ENCODE results near the gene IRAK3.

- TF ChIP-seq, protein P1, sequence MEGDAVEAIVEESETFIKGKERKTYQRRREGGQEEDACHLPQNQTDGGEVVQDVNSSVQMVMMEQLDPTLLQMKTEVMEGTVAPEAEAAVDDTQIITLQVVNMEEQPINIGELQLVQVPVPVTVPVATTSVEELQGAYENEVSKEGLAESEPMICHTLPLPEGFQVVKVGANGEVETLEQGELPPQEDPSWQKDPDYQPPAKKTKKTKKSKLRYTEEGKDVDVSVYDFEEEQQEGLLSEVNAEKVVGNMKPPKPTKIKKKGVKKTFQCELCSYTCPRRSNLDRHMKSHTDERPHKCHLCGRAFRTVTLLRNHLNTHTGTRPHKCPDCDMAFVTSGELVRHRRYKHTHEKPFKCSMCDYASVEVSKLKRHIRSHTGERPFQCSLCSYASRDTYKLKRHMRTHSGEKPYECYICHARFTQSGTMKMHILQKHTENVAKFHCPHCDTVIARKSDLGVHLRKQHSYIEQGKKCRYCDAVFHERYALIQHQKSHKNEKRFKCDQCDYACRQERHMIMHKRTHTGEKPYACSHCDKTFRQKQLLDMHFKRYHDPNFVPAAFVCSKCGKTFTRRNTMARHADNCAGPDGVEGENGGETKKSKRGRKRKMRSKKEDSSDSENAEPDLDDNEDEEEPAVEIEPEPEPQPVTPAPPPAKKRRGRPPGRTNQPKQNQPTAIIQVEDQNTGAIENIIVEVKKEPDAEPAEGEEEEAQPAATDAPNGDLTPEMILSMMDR (IDR thresholded peaks at IDR 0.05) = no peak
- TF ChIP-seq ZNF121 (CRISPR knock-in tag; IDR thresholded peaks at IDR 0.05) = no peak
- TF ChIP-seq ZNF263 (CRISPR knock-in tag; IDR thresholded peaks at IDR 0.05; ENCODE audit: low read depth) = no peak
- TF ChIP-seq, protein P2, sequence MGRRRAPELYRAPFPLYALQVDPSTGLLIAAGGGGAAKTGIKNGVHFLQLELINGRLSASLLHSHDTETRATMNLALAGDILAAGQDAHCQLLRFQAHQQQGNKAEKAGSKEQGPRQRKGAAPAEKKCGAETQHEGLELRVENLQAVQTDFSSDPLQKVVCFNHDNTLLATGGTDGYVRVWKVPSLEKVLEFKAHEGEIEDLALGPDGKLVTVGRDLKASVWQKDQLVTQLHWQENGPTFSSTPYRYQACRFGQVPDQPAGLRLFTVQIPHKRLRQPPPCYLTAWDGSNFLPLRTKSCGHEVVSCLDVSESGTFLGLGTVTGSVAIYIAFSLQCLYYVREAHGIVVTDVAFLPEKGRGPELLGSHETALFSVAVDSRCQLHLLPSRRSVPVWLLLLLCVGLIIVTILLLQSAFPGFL (CRISPR knock-in tag; IDR thresholded peaks at IDR 0.05; ENCODE audit: borderline replicate concordance) = no peak
- TF ChIP-seq ATF1 (CRISPR knock-in tag; IDR thresholded peaks at IDR 0.05) = no peak
- TF ChIP-seq TEAD4 (CRISPR knock-in tag; IDR thresholded peaks at IDR 0.05) = no peak
- TF ChIP-seq, protein P3, sequence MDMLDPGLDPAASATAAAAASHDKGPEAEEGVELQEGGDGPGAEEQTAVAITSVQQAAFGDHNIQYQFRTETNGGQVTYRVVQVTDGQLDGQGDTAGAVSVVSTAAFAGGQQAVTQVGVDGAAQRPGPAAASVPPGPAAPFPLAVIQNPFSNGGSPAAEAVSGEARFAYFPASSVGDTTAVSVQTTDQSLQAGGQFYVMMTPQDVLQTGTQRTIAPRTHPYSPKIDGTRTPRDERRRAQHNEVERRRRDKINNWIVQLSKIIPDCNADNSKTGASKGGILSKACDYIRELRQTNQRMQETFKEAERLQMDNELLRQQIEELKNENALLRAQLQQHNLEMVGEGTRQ (CRISPR knock-in tag; IDR thresholded peaks at IDR 0.05) = no peak
- no peak for TF ChIP-seq GABPB1 (CRISPR knock-in tag; IDR thresholded peaks at IDR 0.05)
Observed at GRCh38 chr12:66252771-66253170, 63.8 kb downstream of the IRAK3 start.
